ENCODE results near the gene KDM6A.
"Not testable (repeated sequence)": the region's sequence is repeated elsewhere in the genome, so short reads cannot be mapped to it uniquely, and the experiment has no call there.

The KDM6A gene

GRCh38 chrX:45134315-45134731 is 261.3 kb downstream of the KDM6A start:
- DNase-seq: no peak

- DNase-seq: no peak
Measured at GRCh38 chrX:45134775-45135174, 261.8 kb downstream of the KDM6A start.

GRCh38 chrX:45135391-45136075 is 262.5 kb downstream of the KDM6A start:
- not testable (repeated sequence) for DNase-seq

- no peak for DNase-seq
Measured at GRCh38 chrX:45137531-45137930, 264.5 kb downstream of the KDM6A start.

GRCh38 chrX:45138525-45138924 is 265.5 kb downstream of the KDM6A start:
- DNase-seq: no peak

GRCh38 chrX:45140812-45141211 is 267.8 kb downstream of the KDM6A start:
- DNase-seq: no peak

- no peak for DNase-seq
Measured at GRCh38 chrX:45142185-45142584, 269.2 kb downstream of the KDM6A start.

- no peak for DNase-seq
Measured at GRCh38 chrX:45143455-45143854, 270.5 kb downstream of the KDM6A start.

- no peak for DNase-seq
Measured at GRCh38 chrX:45145492-45146215, 272.7 kb downstream of the KDM6A start.

- no peak for DNase-seq
Measured at GRCh38 chrX:45150821-45151220, 277.8 kb downstream of the KDM6A start.

GRCh38 chrX:45154033-45154360 is 281.0 kb downstream of the KDM6A start:
- DNase-seq: no peak

GRCh38 chrX:45154462-45154861 is 281.5 kb downstream of the KDM6A start:
- DNase-seq: no peak

GRCh38 chrX:45157647-45158046 is 284.7 kb downstream of the KDM6A start:
- DNase-seq: no peak

Measured in activated effector memory CD4-positive, alpha-beta T cell treated with Interleukin-2 at 50 U/mL for 16 hours (primary cell).